Activated CD8-positive, alpha-beta memory T cell treated with anti-CD3 and anti-CD28 coated beads for 4 hours (primary cell): ENCODE results near the gene FOXD4L6.
"Not testable (repeated sequence)": the region's sequence is repeated elsewhere in the genome, so short reads cannot be mapped to it uniquely, and the experiment has no call there.

Source experiments
- DNase-seq, 2 donors: peaks; one replicate each; pipeline ENCODE4 v3.0.0-alpha.2; 2020; ENCODE audit warnings: low read depth in 2 of 2

FOXD4L6 gene

DNA sequence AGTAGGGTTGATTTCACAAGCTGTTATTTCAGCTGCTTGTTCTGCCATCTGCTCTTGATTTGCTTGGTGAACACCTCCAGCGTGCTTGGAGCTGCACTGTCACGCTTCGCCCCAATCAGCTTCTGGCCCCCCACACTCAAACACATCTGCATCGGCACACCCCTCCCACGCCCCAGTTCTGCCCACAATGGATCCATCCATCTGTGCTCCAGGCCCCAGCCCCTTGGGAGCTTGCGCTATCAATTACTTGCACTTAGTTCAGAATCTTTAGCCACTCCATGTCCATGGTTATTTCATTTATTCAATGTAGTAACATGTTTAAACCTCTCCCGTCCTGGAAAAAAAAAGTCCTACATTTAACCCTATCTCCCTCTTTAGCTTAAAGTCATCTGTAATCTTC is 28.0 kb downstream of the FOXD4L6 start:
- not testable (repeated sequence) for DNase-seq

DNA sequence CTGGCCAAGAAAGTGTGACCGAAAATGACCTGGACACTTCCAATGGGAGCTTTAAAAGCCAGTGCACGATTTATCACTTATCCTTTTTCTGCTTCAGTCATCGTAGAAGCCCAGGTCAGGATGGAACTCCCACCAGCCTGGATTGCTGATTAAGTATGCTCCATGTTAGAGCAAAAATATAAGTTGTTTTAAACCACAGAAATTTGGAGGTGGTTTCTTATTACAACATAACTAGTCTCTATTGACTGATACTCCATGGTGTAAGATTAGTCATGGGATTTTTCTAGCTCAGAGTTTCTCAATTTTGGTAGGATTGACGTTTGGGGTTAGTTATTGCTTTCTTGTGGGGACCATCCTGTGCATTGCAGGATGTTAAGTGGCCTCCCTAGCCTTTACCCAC is 29.7 kb downstream of the FOXD4L6 start:
- not testable (repeated sequence) for DNase-seq

DNA sequence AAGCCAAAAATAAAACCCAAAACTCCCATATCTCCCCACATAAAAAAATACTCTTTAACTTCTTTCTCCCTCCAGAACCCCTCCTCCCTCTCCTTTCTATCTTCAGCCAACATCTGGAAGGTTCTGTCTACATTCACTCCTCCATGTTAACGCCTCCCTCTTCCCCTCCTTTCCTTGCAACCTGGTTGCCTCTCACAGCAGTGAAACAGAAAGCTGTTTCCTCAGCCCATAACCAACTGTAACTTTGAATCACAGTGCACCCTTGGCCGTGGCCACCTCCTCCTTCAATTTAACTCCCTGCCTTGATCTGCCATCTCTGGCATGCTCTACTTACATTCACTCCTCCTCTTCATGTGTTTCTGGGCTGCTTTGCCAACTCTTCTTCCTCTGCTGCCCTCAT is 33.4 kb downstream of the FOXD4L6 start:
- not testable (repeated sequence) for DNase-seq

DNA sequence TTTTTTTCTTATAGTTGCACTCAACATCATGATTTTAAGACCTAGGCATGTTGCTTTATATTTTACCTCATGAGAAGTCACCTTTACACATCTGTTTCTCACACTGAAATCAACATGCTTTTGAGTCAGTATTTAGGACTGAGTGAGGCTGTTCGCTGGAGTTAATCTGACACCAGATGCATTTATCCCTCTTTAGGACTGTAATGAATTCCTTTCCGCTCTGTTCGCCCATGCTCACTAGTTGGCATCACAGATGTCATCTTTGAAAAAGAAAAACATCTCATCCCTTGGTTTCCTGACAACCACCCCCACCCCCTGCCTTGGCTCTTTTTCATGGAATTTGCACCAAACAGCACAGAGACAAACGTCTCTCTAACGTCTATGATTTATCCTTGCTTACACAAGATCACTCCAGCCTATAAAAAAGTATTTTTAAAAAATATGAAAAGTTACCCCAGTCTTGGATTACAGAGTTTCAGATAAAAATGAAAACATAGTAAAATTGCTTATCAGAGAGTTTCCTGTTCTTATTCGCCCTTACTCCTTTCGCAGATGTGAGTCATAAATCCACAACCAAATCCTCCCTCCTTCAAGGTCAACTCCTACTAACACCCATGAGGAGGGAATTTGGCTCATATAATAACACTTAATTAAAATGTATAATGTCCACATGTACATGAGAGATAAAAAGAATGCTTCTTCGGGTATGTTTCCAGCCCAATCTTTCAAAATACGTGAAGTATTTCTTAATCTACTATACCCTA is 34.3 kb downstream of the FOXD4L6 start:
- DNase-seq: not testable (repeated sequence)

DNA sequence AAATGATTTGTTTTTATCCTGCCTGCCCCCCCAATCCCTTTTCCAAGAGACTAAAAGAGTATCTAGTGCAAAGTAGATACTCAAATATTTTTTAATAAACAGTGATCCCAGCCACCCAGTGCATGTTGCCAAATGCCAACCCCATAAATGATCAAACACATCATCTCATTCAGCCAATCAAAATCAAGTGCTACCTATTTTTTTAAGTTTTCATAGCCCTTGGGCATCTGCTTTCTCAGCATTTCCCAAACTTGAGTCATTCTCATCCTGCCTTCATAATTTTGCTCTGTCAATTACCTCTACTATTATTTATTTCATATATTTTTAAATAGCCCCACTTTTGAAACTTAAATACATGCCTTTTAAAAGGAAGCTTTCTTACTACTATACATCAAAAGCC is 37.6 kb downstream of the FOXD4L6 start:
- not testable (repeated sequence) for DNase-seq

DNA sequence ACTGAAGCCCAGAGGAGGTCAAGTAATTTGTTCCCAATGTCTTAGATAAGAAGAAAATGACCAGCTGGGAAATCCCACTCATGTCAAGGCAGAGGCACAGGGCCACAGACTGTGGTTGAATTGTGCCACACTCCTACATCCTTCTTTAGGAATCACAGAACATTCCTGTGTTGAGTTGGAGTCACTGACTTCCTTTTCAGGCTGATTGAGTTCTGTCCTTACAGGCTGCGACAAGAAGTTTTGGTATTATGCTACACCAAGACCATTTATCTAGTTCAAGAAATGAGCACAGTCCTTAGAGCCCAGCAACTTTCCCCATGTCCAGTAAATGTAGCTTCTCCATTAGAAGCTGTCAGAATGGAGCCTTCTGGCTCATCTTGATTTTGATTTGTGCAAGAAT is 38.1 kb downstream of the FOXD4L6 start:
- not testable (repeated sequence) for DNase-seq

DNA sequence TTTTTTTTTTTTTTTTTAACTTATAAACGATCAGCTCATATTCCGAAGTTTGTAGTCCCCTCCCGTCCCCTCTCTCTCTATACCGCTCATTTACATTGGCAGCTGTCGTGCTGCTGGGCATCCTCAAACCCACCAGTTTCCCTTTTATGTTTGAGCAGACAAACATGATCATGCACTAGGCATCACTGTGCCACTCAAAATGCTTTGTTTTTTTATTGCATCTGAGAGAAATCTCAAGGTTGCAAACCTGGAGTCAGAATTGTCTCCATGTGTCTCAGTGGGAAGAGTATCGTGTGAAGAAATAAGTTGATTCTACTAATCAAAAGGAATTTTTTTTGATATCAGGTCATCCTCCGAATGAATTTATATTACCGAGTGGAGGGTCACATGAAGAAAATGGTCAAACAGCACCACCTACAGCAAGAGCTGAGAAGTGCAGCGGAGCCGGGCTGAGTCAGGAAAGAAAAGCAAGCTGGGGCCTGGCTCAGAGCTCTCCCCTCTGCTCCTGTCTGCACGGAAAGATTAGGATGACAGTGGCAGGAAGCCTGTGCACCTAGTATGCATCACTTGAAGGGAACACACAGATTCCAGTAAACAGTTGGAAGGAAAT is 39.9 kb downstream of the FOXD4L6 start:
- not testable (repeated sequence) for DNase-seq

DNA sequence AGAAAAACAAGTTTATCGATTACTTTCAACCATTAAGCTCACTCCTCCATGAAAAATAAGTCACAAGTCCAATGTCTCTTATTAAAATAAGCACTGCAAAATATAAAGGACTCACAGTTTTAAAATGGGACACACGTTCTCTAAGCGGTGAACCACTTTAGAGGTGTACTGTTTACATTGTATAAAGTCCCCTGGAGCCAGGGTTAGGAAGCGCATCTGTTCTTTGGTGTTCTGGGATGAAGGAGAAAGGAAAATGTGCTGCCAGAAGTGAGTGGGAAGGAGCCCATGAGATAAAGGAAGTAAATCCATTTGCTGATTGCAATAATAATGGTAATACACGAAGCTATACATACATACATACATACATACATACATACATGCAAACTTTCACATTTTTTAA is 40.6 kb downstream of the FOXD4L6 start:
- DNase-seq: not testable (repeated sequence)

DNA sequence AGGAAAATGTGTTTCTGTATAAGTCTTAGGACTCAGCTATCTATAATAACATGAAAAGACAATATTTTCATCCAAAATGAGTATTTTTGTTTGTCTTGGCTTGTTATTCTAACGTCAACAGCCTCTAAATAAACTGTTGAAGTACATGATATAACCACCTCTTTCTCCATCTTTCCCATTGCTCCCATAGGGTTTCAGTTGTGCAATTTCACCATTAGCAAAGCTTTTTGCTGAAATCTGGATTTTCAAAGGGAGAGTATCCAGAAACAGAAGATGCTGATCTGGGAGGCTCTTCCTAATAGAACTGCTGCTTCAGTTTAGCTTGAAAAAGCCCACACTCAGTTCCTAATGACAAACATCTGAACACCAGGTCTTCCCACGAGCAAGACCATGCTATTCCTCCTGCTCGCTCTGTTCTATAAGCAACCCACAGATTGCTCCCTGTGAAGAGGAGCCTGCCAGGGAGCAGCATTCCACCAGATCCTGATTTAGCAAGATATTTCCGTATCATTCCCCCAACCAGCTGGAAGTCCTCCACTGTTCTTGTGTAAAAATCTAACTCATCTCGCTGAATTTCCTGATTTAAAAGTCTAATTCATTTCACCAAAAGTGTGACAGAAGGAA is 41.2 kb downstream of the FOXD4L6 start:
- DNase-seq: not testable (repeated sequence)

DNA sequence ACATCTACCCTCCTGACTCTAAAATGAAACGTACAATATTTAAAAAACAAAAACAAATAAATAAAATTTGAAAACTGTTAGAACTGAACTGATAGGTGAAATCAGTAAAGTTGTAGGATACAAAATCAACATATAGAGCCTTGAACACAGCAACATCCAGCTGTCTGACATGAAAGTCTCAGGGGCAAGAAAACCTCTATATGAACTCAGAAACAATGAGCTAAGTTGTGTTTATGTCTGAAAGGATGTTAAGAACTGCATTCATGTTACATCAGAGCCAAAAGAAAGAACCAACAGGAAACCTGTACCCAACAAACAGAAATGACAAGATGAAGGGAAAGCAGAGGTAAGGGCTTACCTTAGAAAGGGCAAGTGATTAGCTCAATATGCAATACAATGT is 41.8 kb downstream of the FOXD4L6 start:
- not testable (repeated sequence) for DNase-seq

DNA sequence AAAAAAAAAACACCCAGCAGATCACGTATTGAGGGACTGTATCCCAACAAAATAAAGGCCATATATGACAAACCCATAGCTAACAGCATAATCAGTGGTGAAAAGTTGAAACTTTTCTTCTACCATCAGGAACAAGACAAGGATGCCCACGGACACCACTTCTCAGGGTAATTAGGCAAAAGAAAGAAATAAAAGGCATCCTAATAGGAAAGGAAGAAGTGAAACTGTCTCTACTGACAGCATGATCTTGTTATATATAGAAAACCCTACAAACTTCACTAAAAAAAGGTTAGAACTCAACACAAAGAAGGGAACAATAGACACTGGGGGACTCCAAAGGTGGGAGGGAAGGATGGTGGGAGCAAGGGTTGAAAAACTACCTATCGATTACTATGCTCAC is 42.3 kb downstream of the FOXD4L6 start:
- DNase-seq: not testable (repeated sequence)

DNA sequence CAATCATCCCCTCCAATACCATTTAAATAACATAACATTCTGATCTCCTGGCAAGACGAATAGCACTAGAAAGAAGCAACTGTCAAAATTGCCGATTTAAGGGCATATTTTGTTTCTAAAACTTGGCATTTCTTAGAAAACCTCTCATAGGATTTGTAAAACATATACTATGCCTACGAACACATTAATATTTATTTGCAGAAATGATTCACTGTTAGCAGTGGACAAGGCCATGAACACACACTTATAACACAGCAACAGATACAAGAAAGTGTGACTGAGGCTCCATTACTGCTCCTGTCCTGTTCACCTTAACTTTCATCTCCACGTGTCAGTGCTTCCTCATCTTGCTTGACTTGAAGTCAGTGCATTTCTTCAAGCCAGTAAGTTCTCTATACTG is 46.1 kb downstream of the FOXD4L6 start:
- DNase-seq: not testable (repeated sequence)

DNA sequence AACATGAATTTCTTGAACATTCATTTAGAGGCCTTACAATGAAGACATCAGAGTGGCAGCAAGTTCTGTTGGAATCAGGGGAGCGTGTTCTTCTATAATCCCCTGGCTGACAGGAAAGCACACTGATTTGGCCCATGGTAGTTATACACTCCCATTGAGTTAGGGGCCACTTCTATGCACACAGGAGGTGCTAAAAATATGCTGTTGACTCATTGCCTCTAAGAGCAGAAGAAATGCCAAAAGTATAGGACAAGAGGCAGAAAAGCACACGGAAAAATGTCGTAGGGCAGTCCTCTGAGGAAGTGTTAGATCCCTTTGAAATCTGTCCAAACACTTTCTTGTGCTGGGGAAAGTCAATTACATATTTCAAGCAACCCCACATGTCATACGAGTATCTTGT is 49.0 kb downstream of the FOXD4L6 start:
- DNase-seq: not testable (repeated sequence)

DNA sequence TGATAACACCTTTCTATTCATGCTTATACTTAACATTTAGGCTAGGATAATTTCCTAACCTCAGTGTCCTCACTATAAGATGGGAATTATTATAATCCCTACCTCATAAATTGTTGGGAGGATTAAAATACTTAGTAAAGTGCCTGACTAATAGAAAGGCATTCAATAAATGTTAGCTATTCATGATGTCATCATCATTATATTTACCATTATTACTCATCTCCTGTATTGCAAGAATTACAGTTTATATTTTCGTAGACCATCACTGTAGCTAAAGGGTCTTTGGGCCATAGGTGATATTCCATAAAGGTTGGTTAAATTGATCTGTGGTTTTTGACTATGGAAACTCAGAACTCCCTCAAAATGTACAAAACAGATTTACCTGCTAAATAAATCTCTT is 50.9 kb downstream of the FOXD4L6 start:
- DNase-seq: not testable (repeated sequence)
